ENCODE data around the gene MMP24OS. TPM values are rescaled to one million over a fixed set of nuclear protein-coding genes. Genes with fewer than 3 reads are reported as not detected.

Gene MMP24OS
- total and polyA plus RNA-seq, 2 of the 4 experiments (the other 2 are of a cell fraction): 5.9 to 64.9 TPM

- peaks cover 18% of the 10 kb centered on the region for H3K9me1 ChIP-seq (ENCODE audit: insufficient read depth, low read length)
These were observed 13.2 kb downstream of the MMP24OS start for GRCh38 chr20:35264755-35265154.

More at GRCh38 chr20:35264755-35265154, 13.2 kb downstream of the MMP24OS start:
- Histone ChIP-seq H3K18ac (ENCODE audit: low read depth, low read length) (no peak overlapping the region), H4K20me1 (ENCODE audit: insufficient read depth, low read length) (peaks cover 5% of the 10 kb centered on the region; the same call in 1 of the 2 replicates), H3K36me3 (ENCODE audit: control insufficient read depth, insufficient read depth, low read length) (peaks cover 16% of the 10 kb centered on the region; the same call in 1 of the 2 replicates), H2AK9ac (replicated peaks; ENCODE audit: low read depth, low read length, poor library complexity) (no peak overlapping the region), H3K9me3 (ENCODE audit: control insufficient read depth, insufficient read depth, low read length) (no peaks in the 10 kb centered on the region), H3K56ac (ENCODE audit: extremely low read depth, insufficient read depth, low read length) (no peak overlapping the region), H3K27ac (ENCODE audit: insufficient read depth, low read length) (no peak overlapping the region), H4K8ac (ENCODE audit: low read depth in 2 of 2, low read length in 2 of 2) (no peak overlapping the region), H3K4ac (ENCODE audit: low read depth, low read length) (no peak overlapping the region), H2BK120ac (ENCODE audit: low read depth, low read length) (no peak overlapping the region), H2BK5ac (ENCODE audit: low read depth, low read length, poor library complexity, severe bottlenecking) (no peak overlapping the region), H3K79me1 (ENCODE audit: low read depth in 1 of 2, low read length in 2 of 2) (peaks cover 0 to 19% of the 10 kb centered on the region in 2 experiments; a peak in 3 of 4 replicates), H2BK20ac (ENCODE audit: low read depth, low read length) (no peak overlapping the region; the same call in 1 of the 2 replicates), H2AK5ac (ENCODE audit: low read depth, low read length) (no peak overlapping the region), H2BK15ac (ENCODE audit: low read depth, low read length) (no peak overlapping the region), H3K4me2 (ENCODE audit: low read depth, low read length) (no peak overlapping the region), H2AFZ (replicated peaks; ENCODE audit: low read length, poor library complexity) (no peak overlapping the region), H3K4me3 (ENCODE audit: insufficient read depth, low read depth, low read length) (no peak overlapping the region), H3K9ac (ENCODE audit: low read depth, low read length) (no peak overlapping the region), H3K4me1 (ENCODE audit: control insufficient read depth, insufficient read depth, low read length) (peaks cover 10% of the 10 kb centered on the region), H4K5ac (ENCODE audit: low read depth, low read length) (no peak overlapping the region), H3K23ac (ENCODE audit: low read depth, low read length) (no peak overlapping the region), H3K27me3 (ENCODE audit: control insufficient read depth, insufficient read depth, low read length) (no peaks in the 10 kb centered on the region), H3K14ac (replicated peaks; ENCODE audit: low read depth, low read length) (no peak overlapping the region), H4K91ac (ENCODE audit: insufficient read depth, low read depth, low read length) (no peak overlapping the region)
- ChIA-PET CTCF (interaction anchor here (0.5 to 0.8 kb wide), 2 partner anchors 168 to 320 kb away, joined by 4 read pairs; no protein-coding TSS in a partner anchor), POLR2A (ENCODE audit: unreplicated experiment) (interaction anchor here (0.7 kb wide), 1 partner anchor 73 kb away, joined by 6 read pairs; no protein-coding TSS in a partner anchor)
- in situ Hi-C loops (cut with MboI; ENCODE audit: low sequenced_read_pairs): loop anchor here (5.0 to 25.0 kb wide), 2 partner anchors 117 to 402 kb away; partner anchors contain the start of genes EDEM2 and GGT7
- ATAC-seq (ENCODE audit: low read depth) (no peak), DNase-seq (peak; percentile 22)
- intact Hi-C loops (cut with micrococcal nuclease): no loop called here
- TF ChIP-seq BHLHE40 (IDR thresholded peaks at IDR 0.05; ENCODE audit: low read depth, low read length): no peak
- TF ChIP-seq RAD21 (IDR thresholded peaks at IDR 0.05; ENCODE audit: low read length): peak; percentile 31
- 0 out of 2 replicates have a peak, but pooled peaks have one; percentile 18 for TF ChIP-seq SMC3 (IDR thresholded peaks at IDR 0.05; ENCODE audit: low read depth, low read length)
- TF ChIP-seq CTCF (conservative IDR thresholded peaks at IDR 0.05; ENCODE audit: low read depth, low read length): peak; percentile 26; the same call in 1 of the 2 replicates
- dilution Hi-C loops (cut with HindIII; ENCODE audit: low sequenced_read_pairs, unreplicated experiment): no loop called here
- BruUV-seq (replicated peaks): no TSS peak
- no CpG with 5 or more reads among the region's 1 CpG for WGBS, 2 experiments (ENCODE audit: extremely low coverage in 2 of 2, insufficient read length in 1 of 2)
